ENCODE results near the gene WDFY1.

WDFY1 gene

DNA sequence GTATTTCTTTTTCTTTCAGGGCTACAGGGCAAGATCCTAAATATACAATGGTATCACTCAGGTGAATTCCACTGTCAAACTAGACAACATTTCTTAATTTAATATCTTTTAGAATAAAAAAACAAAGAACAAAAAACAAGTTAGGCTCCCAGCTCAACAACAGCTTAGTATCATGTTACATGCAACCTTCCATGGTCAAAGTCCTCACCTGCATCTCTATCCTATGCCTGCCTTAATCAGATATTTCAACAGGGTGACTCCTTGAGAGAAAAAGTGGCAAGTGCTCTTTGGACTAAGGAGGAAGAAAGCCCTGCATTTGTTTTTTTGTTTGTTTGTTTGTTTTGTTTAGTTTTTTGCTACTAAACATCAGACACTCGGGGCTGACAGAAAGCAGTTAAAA, 50.2 kb downstream of the WDFY1 start:
- no peak for DNase-seq (ENCODE audit: low read depth)
- TF ChIP-seq CTCF (IDR thresholded peaks at IDR 0.05; ENCODE audit: low read depth, low read length): no peak
- TF ChIP-seq MYC (IDR thresholded peaks at IDR 0.05; ENCODE audit: low read depth, low read length): no peak
- TF ChIP-seq POLR2A (IDR thresholded peaks at IDR 0.05; ENCODE audit: extremely low read depth, insufficient read length): no peak
- no peak for TF ChIP-seq MAX (IDR thresholded peaks at IDR 0.05; ENCODE audit: low read depth, low read length)
- H3K4me3 ChIP-seq (ENCODE audit: low read depth, low read length): no peak overlapping the region

DNA sequence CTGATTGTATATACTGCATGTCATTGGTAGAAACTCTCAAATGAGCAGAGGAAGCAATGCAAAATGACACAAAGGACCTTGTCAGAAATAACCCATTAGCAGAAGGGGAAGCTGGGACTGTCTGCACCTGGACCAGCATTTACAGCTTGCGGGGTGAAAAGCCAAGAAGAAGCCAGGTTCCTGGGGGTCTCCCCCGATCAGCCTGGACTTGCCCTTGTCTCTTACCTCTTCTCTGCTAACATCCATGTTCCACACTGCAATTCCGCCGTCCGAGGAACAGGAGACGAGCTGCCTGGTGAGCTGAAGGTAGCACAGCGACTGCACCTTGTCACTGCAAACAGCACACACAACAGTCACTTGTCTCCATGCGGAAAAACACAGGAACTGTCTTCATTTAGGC, 51.1 kb downstream of the WDFY1 start:
- no peak for DNase-seq (ENCODE audit: low read depth)
- no peak for TF ChIP-seq POLR2A (IDR thresholded peaks at IDR 0.05; ENCODE audit: extremely low read depth, insufficient read length)
- TF ChIP-seq CTCF (IDR thresholded peaks at IDR 0.05; ENCODE audit: low read depth, low read length): no peak
- TF ChIP-seq MYC (IDR thresholded peaks at IDR 0.05; ENCODE audit: low read depth, low read length): no peak
- H3K4me3 ChIP-seq (ENCODE audit: low read depth, low read length): no peak overlapping the region

DNA sequence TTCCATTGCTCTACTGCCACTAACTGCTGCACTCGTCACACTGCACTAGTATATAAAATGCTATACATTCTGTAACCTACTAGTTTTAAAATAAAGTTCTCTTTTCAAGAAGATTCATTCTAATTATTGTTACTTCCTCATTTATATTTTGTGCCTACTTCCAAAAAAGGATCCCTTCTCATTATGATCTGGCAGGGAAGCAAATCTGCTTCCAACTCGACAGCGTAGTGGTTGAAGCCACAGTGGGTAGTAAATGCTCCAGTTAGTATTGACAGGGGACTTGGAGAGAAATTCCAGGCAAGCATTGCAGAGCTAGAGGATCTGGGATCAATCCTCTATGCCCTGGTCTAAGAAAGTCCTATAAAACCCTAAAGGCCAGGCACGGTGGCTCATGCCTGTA, 54.4 kb downstream of the WDFY1 start:
- no peak overlapping the region for H3K4me3 ChIP-seq (ENCODE audit: low read depth, low read length)
- TF ChIP-seq POLR2A (IDR thresholded peaks at IDR 0.05; ENCODE audit: extremely low read depth, insufficient read length): no peak
- no peak for DNase-seq (ENCODE audit: low read depth)

- H3K4me3 ChIP-seq (ENCODE audit: low read depth, low read length): no peak overlapping the region
- DNase-seq (ENCODE audit: low read depth): no peak
- TF ChIP-seq MAX (IDR thresholded peaks at IDR 0.05; ENCODE audit: low read depth, low read length) (no peak), MYC (IDR thresholded peaks at IDR 0.05; ENCODE audit: low read depth, low read length) (no peak), POLR2A (IDR thresholded peaks at IDR 0.05; ENCODE audit: extremely low read depth, insufficient read length) (no peak), CTCF (IDR thresholded peaks at IDR 0.05; ENCODE audit: low read depth, low read length) (no peak)
Measured at GRCh38 chr2:223889229-223889628, 55.9 kb downstream of the WDFY1 start.

GRCh38 chr2:223888251-223888650, 56.9 kb downstream of the WDFY1 start:
- TF ChIP-seq CTCF (IDR thresholded peaks at IDR 0.05; ENCODE audit: low read depth, low read length): no peak
- no peak for TF ChIP-seq MYC (IDR thresholded peaks at IDR 0.05; ENCODE audit: low read depth, low read length)
- TF ChIP-seq POLR2A (IDR thresholded peaks at IDR 0.05; ENCODE audit: extremely low read depth, insufficient read length): no peak
- no peak for TF ChIP-seq MAX (IDR thresholded peaks at IDR 0.05; ENCODE audit: low read depth, low read length)
- no peak for DNase-seq (ENCODE audit: low read depth)
- H3K4me3 ChIP-seq (ENCODE audit: low read depth, low read length): no peak overlapping the region

DNA sequence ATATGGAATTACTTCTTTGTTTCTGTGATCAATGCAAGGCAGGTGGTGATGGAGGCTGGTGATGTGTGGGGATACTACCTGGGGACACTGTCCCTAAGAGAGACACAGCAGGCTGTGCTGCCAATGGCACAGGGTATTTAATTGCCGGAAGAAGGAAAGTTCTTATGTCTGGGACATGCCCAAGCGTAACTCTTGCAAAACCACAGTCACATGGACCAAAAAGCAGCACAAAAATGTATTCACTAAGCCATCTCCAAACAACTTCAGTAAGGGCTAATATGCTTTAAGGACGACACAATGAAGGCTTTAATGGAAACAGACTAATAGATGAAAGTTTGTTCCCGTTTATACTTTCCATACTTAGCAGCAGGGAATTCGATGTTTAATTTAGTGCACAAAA, 58.0 kb downstream of the WDFY1 start:
- TF ChIP-seq POLR2A (IDR thresholded peaks at IDR 0.05; ENCODE audit: extremely low read depth, insufficient read length): no peak
- no peak for TF ChIP-seq MAX (IDR thresholded peaks at IDR 0.05; ENCODE audit: low read depth, low read length)
- no peak overlapping the region for H3K4me3 ChIP-seq (ENCODE audit: low read depth, low read length)
- no peak for DNase-seq (ENCODE audit: low read depth)

DNA sequence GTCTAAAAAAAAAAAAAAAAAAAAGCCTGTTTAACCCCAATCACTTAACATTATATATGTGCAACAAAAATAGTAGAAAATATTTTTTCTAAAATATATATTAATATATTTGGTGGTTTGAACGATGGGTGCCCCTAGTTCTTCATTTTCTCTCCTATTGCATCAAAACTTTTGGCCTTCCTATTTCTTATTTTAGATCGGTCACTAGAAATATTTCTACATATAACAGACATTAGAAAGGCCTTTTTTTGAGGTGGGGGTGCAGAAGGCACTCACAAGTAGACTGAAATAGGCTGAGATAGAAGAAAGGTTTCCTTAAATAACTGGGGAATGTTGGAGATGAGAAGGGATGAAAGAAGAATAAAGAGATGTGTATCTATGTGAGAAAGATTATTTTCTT, 58.4 kb downstream of the WDFY1 start:
- TF ChIP-seq MAX (IDR thresholded peaks at IDR 0.05; ENCODE audit: low read depth, low read length): no peak
- TF ChIP-seq MYC (IDR thresholded peaks at IDR 0.05; ENCODE audit: low read depth, low read length): no peak
- TF ChIP-seq POLR2A (IDR thresholded peaks at IDR 0.05; ENCODE audit: extremely low read depth, insufficient read length): no peak
- no peak for TF ChIP-seq CTCF (IDR thresholded peaks at IDR 0.05; ENCODE audit: low read depth, low read length)
- DNase-seq (ENCODE audit: low read depth): no peak

More for the DNA sequence above, 58.4 kb downstream of the WDFY1 start:
- H3K4me3 ChIP-seq (ENCODE audit: low read depth, low read length): no peak overlapping the region

All from NB4 (cell line).